BLaER1 treated with 17β-estradiol and CSF1 and Interleukin-3, amounts not matched to agents 10 nM and 100 nM (cell line): Measurements from ENCODE around the gene DCP2.
"Not testable (repeated sequence)": the region's sequence is repeated elsewhere in the genome, so short reads cannot be mapped to it uniquely, and the experiment has no call there.

Experiments used
- H3K27ac ChIP-seq, 11 experiments: shearing (Covaris generic); formaldehyde crosslinking; 2 replicates each; pipeline ENCODE4 v1.8.1; 2022
- H3K27me3 ChIP-seq, 11 experiments: shearing (Covaris generic); formaldehyde crosslinking; 2 replicates each; pipeline ENCODE4 v1.8.1; 2022
- H3K36me3 ChIP-seq, 11 experiments: shearing (Covaris generic); formaldehyde crosslinking; 2 replicates each; pipeline ENCODE4 v1.8.1; 2022
- H3K4me1 ChIP-seq, 10 experiments: shearing (Covaris generic); formaldehyde crosslinking; 2 replicates each; pipeline ENCODE4 v1.8.1; 2022
- H3K4me2 ChIP-seq, 11 experiments: shearing (Covaris generic); formaldehyde crosslinking; 2 replicates each; pipeline ENCODE4 v1.8.1; 2022
- H3K4me3 ChIP-seq, 10 experiments: shearing (Covaris generic); formaldehyde crosslinking; 2 replicates each; pipeline ENCODE4 v1.8.1; 2022
- H3K9ac ChIP-seq, 11 experiments: shearing (Covaris generic); formaldehyde crosslinking; 2 replicates each; pipeline ENCODE4 v1.8.1; 2022
- H3K9me3 ChIP-seq, 11 experiments: shearing (Covaris generic); formaldehyde crosslinking; replicated peaks in 1 of 11; 2 replicates each; pipeline ENCODE4 v1.8.1; 2022
- H4K20me1 ChIP-seq, 11 experiments: shearing (Covaris generic); formaldehyde crosslinking; 2 replicates each; pipeline ENCODE4 v1.8.1; 2022
- Cebpa-rat ChIP-seq, 11 experiments: shearing (Covaris generic); IDR thresholded peaks; 2 replicates each; pipeline ENCODE4 v1.8.1; 2022

DCP2 gene

GRCh38 chr5:112938286-112938685 is 38.3 kb upstream of the DCP2 start:
- Histone ChIP-seq H3K36me3 (no peaks in the 10 kb centered on the region), H3K4me3 (no peak overlapping the region), H3K27ac (no peak overlapping the region), H4K20me1 (no peaks in the 10 kb centered on the region), H3K9me3 (peaks cover 0 to 8% (median 5%) of the 10 kb centered on the region in 11 experiments; a peak in 5 of 22 replicates), H3K4me1 (peaks cover 0 to 15% (median 7%) of the 10 kb centered on the region in 10 experiments; a peak in 15 of 20 replicates), H3K4me2 (no peak overlapping the region), H3K27me3 (no peaks in the 10 kb centered on the region), H3K9ac (no peak overlapping the region)
- no peak for TF ChIP-seq Cebpa-rat (IDR thresholded peaks at IDR 0.05)

GRCh38 chr5:112940670-112941069 is 35.9 kb upstream of the DCP2 start:
- Histone ChIP-seq H3K9me3 (peaks cover 0 to 8% (median 0%) of the 10 kb centered on the region in 11 experiments; a peak in 1 of 22 replicates), H3K9ac (no peak overlapping the region), H3K4me1 (peaks cover 0 to 12% (median 7%) of the 10 kb centered on the region in 10 experiments; a peak in 14 of 20 replicates), H3K4me2 (peak overlapping the region in 7 of 11 experiments; percentile 2 to 48 (median 27); a peak in 10 of 22 replicates), H3K27ac (no peak overlapping the region), H4K20me1 (no peaks in the 10 kb centered on the region), H3K36me3 (no peaks in the 10 kb centered on the region), H3K4me3 (no peak overlapping the region), H3K27me3 (no peaks in the 10 kb centered on the region)
- no peak for TF ChIP-seq Cebpa-rat (IDR thresholded peaks at IDR 0.05)

GRCh38 chr5:112948458-112948857 is 28.1 kb upstream of the DCP2 start:
- no peak for TF ChIP-seq Cebpa-rat (IDR thresholded peaks at IDR 0.05)
- Histone ChIP-seq H3K27me3 (no peaks in the 10 kb centered on the region), H3K4me1 (peaks cover 0 to 7% (median 0%) of the 10 kb centered on the region in 10 experiments; a peak in 1 of 20 replicates), H3K36me3 (no peaks in the 10 kb centered on the region), H3K27ac (no peak overlapping the region), H3K9ac (no peak overlapping the region), H3K4me3 (no peak overlapping the region), H4K20me1 (no peaks in the 10 kb centered on the region), H3K9me3 (peaks cover 0 to 2% (median under 1%) of the 10 kb centered on the region in 11 experiments; a peak in 7 of 22 replicates), H3K4me2 (no peak overlapping the region)

- Histone ChIP-seq H3K4me2 (no peak overlapping the region), H3K4me1 (peaks cover 0 to 6% (median 0%) of the 10 kb centered on the region in 10 experiments; a peak in 1 of 20 replicates), H3K9me3 (peaks cover 6 to 11% (median 9%) of the 10 kb centered on the region in 11 experiments; a peak in 20 of 22 replicates), H3K9ac (no peak overlapping the region), H3K4me3 (no peak overlapping the region), H3K36me3 (no peaks in the 10 kb centered on the region), H3K27ac (no peak overlapping the region), H4K20me1 (no peaks in the 10 kb centered on the region), H3K27me3 (no peaks in the 10 kb centered on the region)
- TF ChIP-seq Cebpa-rat (IDR thresholded peaks at IDR 0.05) = no peak
These were observed 25.4 kb upstream of the DCP2 start for GRCh38 chr5:112951124-112951702.

- H3K4me1 ChIP-seq = peaks cover 0 to 39% (median 13%) of the 10 kb centered on the region in 10 experiments; a peak in 11 of 20 replicates
- H4K20me1 ChIP-seq = no peaks in the 10 kb centered on the region
- H3K9me3 ChIP-seq = peaks cover 6 to 11% (median 9%) of the 10 kb centered on the region in 11 experiments; a peak in 20 of 22 replicates
- H3K36me3 ChIP-seq = no peaks in the 10 kb centered on the region
- no peaks in the 10 kb centered on the region for H3K27me3 ChIP-seq
- no peak for TF ChIP-seq Cebpa-rat (IDR thresholded peaks at IDR 0.05)
- H3K4me3 ChIP-seq = no peak overlapping the region
- H3K4me2 ChIP-seq = no peak overlapping the region
- no peak overlapping the region for H3K27ac ChIP-seq
- H3K9ac ChIP-seq = no peak overlapping the region
These were observed 20.0 kb upstream of the DCP2 start for GRCh38 chr5:112956606-112957005.

- Histone ChIP-seq H3K36me3 (no peaks in the 10 kb centered on the region), H3K9me3 (peaks cover 6 to 11% (median 9%) of the 10 kb centered on the region in 11 experiments; a peak in 20 of 22 replicates), H4K20me1 (no peaks in the 10 kb centered on the region), H3K27me3 (no peaks in the 10 kb centered on the region), H3K9ac (no peak overlapping the region), H3K4me2 (no peak overlapping the region), H3K27ac (no peak overlapping the region), H3K4me3 (no peak overlapping the region), H3K4me1 (peaks cover 0 to 39% (median 13%) of the 10 kb centered on the region in 10 experiments; a peak in 11 of 20 replicates)
- no peak for TF ChIP-seq Cebpa-rat (IDR thresholded peaks at IDR 0.05)
These were observed 19.4 kb upstream of the DCP2 start for GRCh38 chr5:112957036-112957808.

GRCh38 chr5:112958093-112959088 is 18.2 kb upstream of the DCP2 start:
- Histone ChIP-seq H4K20me1 (no peaks in the 10 kb centered on the region), H3K27ac (no peak overlapping the region), H3K36me3 (no peaks in the 10 kb centered on the region), H3K9me3 (peaks cover 6 to 10% (median 9%) of the 10 kb centered on the region in 11 experiments; a peak in 20 of 22 replicates), H3K27me3 (no peaks in the 10 kb centered on the region), H3K4me2 (peak overlapping the region in 5 of 11 experiments; percentile 7 to 56 (median 34); a peak in 8 of 22 replicates), H3K4me1 (peaks cover 0 to 46% (median 13%) of the 10 kb centered on the region in 10 experiments; a peak in 11 of 20 replicates), H3K4me3 (no peak overlapping the region), H3K9ac (no peak overlapping the region)
- no peak for TF ChIP-seq Cebpa-rat (IDR thresholded peaks at IDR 0.05)

GRCh38 chr5:112959872-112960271 is 16.7 kb upstream of the DCP2 start:
- not testable (repeated sequence) for H3K9ac ChIP-seq, H3K9me3 ChIP-seq, H4K20me1 ChIP-seq, H3K27ac ChIP-seq, H3K27me3 ChIP-seq, H3K4me3 ChIP-seq, H3K36me3 ChIP-seq
- H3K4me1 ChIP-seq = peaks cover 4 to 51% (median 15%) of the 10 kb centered on the region in 10 experiments; a peak in 13 of 20 replicates
- H3K4me2 ChIP-seq = peak overlapping the region in 3 of 11 experiments; percentile 21 to 56 (median 26); a peak in 5 of 22 replicates
